ENCODE data around the gene CBX2.
A peak's percentile ranks its signal among the peaks of the same experiment; 100 is the strongest.

Gene CBX2

DNA sequence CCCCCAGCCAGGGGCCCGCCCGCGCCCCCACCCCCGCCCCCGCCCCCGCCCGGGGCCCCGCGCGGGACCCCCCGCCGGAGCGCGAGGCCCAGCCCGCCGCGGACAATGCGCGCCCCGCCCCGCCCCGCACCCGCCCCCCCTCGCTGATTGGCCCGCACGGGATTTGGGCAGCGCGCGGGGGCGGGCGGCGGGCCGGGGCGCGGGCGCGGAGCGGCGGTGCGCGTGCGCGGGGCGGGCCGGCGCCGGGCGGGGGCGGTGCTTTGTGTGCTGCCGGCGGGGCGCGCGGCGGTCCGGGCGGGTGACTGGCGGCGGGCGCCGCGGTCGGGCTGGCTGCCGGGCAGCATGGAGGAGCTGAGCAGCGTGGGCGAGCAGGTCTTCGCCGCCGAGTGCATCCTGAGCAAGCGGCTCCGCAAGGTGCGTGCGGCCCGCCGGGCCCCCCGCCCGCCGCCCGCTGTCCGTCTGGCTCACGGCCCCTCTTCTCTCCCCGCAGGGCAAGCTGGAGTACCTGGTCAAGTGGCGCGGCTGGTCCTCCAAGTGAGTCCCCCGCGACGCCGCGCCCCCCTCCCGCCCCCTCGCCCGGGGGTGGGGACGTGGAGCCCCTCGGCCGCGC is at the start of gene CBX2:
Gene CBX2 (plus strand): TSS at position 255 of the 610 bp plus-strand sequence. CDS start 88 bp downstream, at position 343.
- intact Hi-C loops (cut with DNase I) = loop anchor here (2.0 kb wide), 1 partner anchor 19 kb away; the partner anchor contains the start of gene CBX8
- peak; percentile 50 to 96 (median 69) for DNase-seq

DNA sequence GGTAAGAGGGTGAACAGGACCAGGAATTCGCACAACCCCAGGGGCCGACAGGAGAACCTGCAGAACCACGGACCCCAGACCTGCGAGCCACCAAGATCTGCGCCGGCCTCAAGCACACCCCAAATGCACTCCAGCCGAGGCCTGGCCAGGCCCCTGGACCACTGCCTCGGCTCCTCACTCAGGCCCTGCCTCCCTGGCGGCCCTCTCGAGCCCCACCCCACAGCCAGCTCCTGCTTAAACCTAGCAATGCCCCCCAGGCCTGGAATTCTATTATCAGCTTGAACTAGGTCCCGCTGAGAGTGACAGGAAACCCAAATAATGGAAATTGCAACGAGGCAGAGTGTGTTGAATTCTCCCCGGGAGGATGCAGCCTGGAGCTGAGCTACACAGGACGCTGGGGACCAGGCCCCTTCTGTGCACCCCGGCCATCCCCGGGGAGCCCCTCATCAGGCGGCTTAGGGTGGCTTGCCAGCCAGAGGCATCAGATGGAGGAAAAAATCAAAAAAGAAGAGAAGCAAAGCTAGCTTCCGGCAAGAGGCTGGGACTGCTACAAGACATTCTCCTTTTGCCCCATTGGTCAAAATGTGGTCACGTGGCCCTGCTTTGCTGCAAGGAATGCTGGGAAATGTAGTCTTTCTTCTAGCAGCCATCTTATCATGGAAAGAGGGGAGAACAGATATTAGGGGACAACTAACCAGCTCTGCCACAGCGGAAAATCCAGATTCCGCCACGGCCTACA is 49.6 kb upstream of the CBX2 start:
- peak; percentile 83 to 98 (median 92) for DNase-seq
- intact Hi-C loops (cut with DNase I) = no loop called here

DNA sequence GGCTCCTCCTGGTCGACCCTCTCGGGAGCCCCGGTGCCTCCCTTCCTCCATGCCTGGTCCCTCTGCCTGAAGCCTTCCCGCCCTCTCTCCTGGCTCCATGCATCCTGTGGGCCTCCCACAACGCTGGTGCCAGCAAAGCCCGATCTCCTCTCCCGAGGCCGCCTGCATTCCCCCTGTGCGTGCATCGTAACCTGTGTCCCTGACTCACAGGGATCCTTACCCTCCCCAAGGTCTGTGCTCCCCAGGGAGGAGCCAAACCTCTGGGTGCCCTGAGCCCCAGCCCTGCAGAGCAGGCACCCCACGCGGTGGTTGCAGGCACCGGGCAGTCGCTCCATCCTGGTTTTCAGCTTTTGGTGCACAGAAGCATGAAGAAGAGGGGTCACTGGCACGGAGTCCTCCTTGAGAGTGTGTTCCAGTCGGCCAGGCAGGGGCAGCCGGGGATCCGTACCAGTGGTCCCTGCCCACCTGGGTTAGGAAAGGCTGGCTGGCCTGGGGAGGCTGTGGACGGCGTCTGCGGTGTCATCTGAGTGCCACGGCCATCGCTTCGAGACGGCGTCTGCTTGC is 49.0 kb upstream of the CBX2 start:
- DNase-seq = peak in 2 of 10 donors; percentile 26 to 77
- intact Hi-C loops (cut with DNase I) = no loop called here

DNA sequence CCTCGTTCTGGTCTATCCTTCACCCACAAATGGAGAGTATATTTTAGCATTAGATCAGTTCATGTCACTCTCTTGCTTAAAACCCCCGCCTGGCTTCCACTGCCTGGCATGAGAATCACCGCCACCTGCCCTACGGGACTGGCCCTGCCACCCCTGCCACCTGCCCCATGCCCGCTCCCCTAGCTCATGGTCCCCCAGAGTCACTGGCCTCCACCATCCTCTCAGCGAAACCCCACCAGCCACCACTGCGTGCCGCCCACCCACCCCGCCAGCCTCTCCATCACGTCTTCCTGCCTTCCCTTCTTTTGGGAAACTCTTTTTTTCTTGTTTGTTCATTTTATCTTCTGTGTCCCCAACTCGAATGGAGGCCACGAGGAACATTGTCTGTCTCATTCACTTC is 48.2 kb upstream of the CBX2 start:
- DNase-seq = no peak
- intact Hi-C loops (cut with DNase I) = no loop called here

- intact Hi-C loops (cut with DNase I) = no loop called here
- peak in 1 of 10 donors; percentile 85 for DNase-seq
These were observed 47.5 kb upstream of the CBX2 start for GRCh38 chr17:79730437-79730768.

- no peak for DNase-seq
- intact Hi-C loops (cut with DNase I) = no loop called here
These were observed 47.0 kb upstream of the CBX2 start, which contains the start of gene ENPP7 for GRCh38 chr17:79730769-79731483. TSS of gene ENPP7 (plus strand) at chr17:79730943. CDS start at chr17:79731140, 197 bp downstream.

GRCh38 chr17:79732254-79732653 is 45.7 kb upstream of the CBX2 start:
- DNase-seq = no peak
- intact Hi-C loops (cut with DNase I) = no loop called here

DNA sequence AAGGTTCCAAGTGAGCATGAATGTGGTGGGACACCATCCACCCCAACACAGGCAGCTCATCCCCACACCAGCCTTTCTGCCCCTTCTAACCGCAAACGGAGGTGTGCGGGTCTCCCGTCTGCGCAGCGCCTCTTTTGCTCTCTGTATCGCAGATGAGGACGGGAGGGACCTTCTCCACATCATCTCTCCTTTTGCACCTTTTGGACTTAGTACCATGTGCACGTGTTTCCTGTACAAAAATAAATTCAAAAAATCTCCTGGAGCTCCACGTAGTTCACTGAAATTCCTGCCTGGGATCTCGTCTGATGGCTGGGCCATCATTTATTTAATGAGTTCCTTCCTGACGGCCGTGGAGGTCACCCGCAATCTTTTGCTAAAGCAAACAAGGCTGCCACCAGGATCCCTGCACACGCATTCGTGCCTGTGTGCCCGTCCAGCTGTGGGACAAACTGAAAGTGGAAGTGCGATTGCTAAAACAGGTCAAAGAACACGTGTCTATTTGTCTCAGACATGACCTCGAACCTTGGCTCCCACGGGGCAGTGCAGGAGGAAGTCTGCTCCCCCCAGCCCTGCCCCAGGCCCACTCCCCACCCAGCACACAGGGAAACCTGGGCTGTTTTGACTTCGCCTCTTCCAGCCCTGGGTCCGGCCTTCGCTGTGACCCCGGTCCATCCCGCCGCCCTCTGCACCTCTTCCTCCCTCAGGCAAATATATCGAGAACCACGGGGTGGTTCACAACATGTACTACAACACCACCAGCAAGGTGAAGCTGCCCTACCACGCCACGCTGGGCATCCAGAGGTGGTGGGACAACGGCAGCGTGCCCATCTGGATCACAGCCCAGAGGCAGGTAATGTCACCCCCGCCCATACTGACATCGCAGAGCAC is 44.9 kb upstream of the CBX2 start:
- intact Hi-C loops (cut with DNase I) = no loop called here
- no peak for DNase-seq

DNA sequence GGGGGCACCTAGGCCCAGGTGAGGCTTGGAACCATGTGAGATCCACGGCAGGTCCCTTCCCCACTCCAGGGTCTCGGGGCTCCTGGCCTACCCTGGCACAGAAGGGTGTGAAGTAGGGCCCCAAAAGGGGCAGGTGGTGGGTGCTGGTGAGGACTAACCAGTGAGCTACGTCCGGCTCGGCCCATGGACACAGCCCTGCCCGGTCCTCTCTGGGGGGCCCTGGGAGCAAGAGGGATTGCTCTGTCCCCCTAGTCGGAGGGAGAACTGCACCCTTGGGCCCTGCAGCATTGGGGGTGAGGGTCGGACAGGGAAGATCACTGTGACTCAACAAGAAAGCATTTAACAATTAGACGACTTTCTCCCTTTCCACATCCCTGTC is 44.3 kb upstream of the CBX2 start:
- DNase-seq = no peak
- intact Hi-C loops (cut with DNase I) = no loop called here

DNA sequence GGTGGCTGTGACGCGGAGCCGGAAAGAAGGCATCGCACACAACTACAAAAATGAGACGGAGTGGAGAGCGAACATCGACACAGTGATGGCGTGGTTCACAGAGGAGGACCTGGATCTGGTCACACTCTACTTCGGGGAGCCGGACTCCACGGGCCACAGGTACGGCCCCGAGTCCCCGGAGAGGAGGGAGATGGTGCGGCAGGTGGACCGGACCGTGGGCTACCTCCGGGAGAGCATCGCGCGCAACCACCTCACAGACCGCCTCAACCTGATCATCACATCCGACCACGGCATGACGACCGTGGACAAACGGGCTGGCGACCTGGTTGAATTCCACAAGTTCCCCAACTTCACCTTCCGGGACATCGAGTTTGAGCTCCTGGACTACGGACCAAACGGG is 42.9 kb upstream of the CBX2 start:
- intact Hi-C loops (cut with DNase I) = no loop called here
- no peak for DNase-seq

GRCh38 chr17:79737046-79737921 is 40.7 kb upstream of the CBX2 start:
- DNase-seq = no peak
- intact Hi-C loops (cut with DNase I) = no loop called here

DNA sequence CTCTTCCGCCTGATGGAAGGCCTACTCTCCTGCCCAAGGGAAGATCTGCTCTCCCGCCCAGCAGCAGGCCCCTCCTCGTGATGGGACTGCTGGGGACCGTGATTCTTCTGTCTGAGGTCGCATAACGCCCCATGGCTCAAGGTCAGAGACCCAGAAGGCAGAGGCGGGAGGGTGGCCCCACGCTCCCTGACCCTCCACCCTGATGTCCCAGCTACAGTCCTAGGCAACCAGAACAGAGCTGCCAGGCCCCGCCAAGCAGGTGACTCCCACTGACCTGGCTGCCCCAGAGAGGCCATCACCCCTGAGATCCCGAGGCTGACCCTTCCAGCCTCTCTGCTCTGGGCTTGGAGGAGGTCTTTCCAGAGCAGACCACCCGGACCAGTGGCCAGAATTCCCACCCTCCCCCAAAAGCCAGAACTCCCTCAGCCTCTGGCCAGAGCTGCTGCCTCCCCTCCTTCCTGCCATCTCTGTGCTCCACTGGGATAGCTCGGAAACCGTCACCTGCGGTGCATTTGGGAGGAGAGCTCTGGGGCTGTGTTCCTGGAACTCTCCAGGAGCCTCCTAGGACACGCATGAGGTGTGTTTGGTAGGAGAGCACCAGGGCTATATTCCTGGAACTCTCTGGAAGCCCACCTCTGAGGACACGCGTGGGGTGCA is 39.9 kb upstream of the CBX2 start:
- no peak for DNase-seq
- intact Hi-C loops (cut with DNase I) = no loop called here

- intact Hi-C loops (cut with DNase I) = no loop called here
- DNase-seq = no peak
These were observed 39.3 kb upstream of the CBX2 start for GRCh38 chr17:79738643-79739042.

DNA sequence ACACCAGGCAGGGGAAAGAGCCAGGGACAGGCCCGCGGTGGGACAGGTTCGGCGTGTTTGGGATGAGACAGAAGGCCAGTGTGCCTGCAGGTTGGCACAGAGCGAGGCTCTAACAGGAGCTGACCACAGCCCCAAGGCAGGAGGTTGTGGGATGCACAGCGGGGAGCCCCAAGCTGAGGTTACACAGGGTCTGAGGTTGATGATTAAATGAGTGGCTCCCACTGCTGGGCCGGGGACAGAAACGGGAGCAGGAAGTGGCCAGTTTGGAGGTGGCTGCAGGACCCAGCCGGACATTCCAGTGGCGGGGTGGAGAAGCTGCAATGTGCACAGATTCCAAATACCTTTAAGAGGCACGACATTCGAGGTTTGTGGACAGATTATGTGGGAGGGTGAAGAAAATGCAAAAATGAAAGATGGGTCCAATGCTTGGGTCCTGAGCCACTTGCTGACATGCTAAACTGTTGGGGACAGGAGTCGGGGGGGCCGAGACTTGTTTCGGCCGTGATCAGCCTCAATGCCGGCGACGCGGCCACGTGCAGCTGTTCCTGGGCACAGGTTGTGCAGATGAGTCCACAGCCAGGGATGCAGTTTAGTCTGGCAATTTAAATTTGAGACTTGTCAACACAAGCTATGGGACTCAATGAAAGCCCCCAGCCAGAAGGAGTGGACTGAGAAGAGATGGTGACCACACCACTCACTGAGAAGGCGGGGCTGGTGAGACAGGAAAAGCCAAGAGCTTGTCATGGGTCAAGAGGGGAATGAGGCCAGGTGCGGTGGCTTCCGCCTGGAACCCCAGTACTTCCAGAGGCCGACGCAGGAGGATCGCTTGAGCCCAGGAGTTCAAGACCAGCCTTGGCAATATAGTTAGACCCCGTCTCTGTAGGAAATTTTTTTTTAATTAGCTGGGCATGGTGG is 38.5 kb upstream of the CBX2 start:
- DNase-seq = no peak
- intact Hi-C loops (cut with DNase I) = loop anchor here (5.0 kb wide), 1 partner anchor 248 kb away; no protein-coding TSS in a partner anchor

- intact Hi-C loops (cut with DNase I) = loop anchor here (5.0 kb wide), 1 partner anchor 247 kb away; no protein-coding TSS in a partner anchor
- no peak for DNase-seq
These were observed 37.5 kb upstream of the CBX2 start for GRCh38 chr17:79740413-79740812.

GRCh38 chr17:79741401-79741750 is 36.6 kb upstream of the CBX2 start:
- no peak for DNase-seq
- intact Hi-C loops (cut with DNase I) = loop anchor here (5.0 kb wide), 1 partner anchor 246 kb away; no protein-coding TSS in a partner anchor

- DNase-seq = peak; percentile 35 to 97 (median 82)
- intact Hi-C loops (cut with DNase I) = loop anchor here (5.0 kb wide), 1 partner anchor 245 kb away; no protein-coding TSS in a partner anchor
These were observed 36.0 kb upstream of the CBX2 start for GRCh38 chr17:79741751-79742588.

Measured in posterior cingulate gyrus (tissue), 11 donors.